Effector CD8-positive, alpha-beta T cell (primary cell): ENCODE results near the gene LNX1.

Experiments
- DNase-seq: peaks from one replicate; lab custom pipeline; 2025; lab: John Stamatoyannopoulos, UW

The LNX1 gene

DNA sequence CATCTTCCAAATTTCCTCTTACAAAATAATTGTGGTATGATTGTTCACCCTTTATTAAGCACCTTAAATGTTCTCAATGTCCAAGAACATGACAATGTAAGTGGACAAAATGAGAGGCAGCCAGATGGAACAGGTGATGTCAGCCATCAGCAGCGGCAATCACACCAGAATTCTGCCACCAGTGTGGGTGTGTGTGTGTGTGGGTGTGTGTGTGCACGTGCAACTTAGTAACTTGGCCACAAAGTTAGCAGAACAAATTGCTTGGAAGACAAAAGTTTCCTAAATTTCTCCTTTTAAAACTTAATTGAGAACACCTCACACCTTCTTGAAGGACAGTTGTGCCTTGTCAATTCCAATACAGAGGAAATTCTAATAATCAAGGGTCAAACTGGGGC, 18.7 kb downstream of the LNX1 start:
- DNase-seq = no peak

DNA sequence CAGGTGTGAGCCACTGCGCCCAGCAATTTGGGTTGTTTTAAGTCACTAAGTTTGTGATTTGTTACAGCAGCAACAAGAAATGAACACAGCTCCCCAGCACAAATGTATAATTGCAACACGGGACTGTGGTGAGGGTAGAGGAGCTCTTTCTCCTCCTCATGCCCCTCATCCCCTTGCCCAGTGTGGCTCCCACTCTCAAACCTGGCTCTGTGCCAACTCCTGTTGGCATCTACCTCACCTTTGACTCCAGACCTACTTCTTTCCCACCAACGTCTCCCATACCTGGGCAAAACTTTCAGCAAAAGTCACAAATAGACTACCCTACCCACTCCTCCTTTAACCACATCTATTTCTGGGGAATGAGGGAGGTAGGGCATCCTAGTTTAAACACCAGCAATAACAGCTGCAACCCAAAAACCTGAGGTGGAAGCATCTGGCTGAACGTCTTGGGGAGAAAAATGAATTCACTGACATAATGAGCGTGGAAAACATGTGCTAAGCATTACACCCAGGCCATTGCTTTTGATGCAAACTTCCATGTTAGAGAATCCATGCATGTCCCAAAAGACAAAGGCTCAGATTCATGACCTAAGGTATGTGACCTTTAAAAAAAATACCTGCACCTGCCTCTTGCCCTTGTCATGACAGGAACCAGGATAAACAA, 19.2 kb downstream of the LNX1 start:
- no peak for DNase-seq

DNA sequence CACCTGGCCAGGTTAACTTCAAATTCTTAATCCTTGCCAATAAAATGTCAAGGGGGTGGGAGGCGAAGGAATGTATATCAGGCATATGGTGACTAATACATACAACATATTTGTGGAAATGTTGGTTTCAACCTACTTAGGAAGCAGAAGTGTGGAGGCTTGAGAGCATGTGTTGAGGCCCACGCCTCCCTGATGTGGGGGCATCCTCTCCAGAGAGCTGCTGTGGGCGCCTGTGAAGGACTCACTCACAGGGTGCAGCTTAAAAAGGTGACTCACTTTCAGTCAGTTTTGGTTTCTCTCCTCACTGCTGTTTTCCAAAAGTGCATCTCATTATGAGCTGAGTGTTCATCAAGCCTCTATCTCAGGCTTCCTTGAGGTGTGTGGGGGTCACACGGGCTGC, 27.5 kb downstream of the LNX1 start:
- no peak for DNase-seq

DNA sequence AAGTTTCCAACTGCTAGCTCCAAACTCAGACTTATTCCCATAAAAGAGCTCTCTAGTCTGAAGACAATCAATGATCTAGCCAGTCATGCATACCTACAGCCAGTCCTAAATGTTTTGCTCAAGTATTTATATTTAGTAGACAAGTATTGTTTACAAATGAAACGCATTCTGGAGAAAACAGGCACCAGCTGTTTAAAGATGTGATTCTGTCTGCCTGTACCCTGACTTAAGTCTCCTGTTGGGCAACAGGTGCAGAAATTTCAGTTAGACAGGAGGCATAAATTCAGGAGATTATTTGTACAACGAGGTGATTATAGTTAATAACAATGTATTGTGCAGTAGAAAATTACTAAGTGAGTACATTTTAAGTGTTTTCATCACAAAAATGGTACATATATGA, 28.9 kb downstream of the LNX1 start:
- no peak for DNase-seq

DNA sequence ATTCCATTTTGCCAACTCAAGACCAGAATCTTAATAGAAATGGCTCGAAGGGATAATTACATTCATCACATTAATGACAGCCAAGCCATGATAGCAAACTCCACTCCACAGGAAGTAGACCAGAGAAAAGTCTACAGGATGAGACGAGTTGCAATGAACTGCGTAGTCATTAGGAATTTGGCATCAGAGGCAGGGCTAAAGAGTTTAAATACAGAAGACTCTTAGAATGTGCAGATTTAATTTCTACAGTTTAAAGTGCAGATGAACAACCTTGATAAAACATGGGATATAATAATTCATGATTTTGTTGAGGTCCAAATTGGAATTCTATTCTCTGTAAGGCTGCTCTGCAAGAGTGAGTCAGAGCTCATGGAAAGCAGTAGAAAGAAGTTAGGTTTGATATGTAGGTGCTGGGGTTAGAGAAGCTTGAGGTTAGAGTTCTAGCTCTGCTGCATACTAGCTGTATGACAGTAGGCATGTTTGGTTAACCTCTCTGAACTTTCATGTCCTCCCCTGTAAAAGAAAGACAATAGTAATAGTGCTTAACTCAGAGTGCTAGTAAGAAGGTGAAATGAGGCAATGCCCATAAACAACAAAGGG, 32.2 kb downstream of the LNX1 start:
- no peak for DNase-seq

DNA sequence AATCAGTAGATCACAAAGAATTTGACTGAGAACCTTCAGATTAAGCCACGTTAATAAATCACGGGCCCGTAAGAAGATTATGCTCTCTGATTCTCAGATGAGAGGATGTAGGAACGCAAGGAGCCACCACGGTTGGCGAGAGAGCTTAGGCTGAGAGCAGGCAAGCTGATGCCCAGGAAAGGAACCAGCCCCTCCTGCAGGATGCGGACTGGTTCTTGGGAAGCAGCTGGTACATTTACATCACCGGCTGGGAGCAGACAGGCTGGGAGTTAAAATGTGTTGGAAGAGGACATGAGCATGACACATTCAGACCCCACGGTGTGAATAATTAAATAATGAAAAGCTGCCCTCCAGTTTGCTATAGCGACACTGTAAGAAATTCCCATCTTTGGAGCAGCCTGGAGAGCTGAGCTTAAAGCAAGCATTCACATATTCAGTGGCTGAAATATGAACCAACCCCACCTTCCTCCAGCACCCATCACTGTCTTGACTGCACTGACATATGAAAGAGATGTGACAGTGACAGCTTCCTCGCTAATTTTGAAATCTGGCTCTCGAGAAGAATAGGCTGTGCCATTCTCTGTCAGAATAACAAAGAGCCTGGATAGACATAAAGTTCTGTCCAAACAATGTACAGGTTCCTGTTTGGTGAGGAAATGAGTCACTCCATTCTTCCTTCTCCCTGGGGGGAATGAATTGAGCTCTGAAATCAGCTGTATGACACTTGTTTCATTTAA, 33.1 kb downstream of the LNX1 start:
- DNase-seq = no peak

DNA sequence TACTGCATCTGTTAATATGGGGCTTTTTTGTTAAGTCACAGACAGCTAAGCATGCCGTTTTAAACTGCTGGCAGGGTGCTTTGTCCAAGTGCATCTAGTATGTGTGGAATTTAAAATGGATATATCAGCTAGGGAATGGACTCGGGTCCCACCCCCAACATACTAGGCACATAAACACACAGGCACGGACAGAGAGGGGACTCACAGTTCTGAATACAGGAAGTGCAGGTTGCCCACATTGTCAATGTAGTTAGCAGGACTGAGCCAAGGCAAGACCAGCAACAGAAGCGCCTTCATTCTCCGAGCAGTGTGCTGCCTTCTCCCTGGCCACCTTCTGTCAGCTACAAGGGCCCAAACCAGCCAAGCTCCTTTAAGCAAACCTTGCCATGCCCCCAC, 33.6 kb downstream of the LNX1 start:
- DNase-seq = no peak

DNA sequence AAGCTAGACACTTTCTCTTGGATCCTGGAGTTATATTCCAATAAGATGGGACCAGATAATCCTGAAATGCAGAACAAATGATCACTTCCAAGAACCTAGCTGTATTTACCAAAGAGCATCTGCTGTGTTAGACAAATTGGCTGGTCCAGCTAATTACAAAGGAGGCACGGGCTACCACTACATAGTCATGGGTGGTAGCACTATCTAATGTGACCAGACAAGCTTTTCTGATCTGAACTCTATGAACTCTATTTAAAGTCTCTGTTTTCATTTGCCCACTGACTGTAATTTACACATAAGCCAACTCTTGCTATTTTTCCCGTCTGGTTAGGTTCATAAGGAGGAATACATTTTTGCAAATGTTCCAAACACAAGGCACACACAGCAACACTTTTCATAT, 34.6 kb downstream of the LNX1 start:
- no peak for DNase-seq

DNA sequence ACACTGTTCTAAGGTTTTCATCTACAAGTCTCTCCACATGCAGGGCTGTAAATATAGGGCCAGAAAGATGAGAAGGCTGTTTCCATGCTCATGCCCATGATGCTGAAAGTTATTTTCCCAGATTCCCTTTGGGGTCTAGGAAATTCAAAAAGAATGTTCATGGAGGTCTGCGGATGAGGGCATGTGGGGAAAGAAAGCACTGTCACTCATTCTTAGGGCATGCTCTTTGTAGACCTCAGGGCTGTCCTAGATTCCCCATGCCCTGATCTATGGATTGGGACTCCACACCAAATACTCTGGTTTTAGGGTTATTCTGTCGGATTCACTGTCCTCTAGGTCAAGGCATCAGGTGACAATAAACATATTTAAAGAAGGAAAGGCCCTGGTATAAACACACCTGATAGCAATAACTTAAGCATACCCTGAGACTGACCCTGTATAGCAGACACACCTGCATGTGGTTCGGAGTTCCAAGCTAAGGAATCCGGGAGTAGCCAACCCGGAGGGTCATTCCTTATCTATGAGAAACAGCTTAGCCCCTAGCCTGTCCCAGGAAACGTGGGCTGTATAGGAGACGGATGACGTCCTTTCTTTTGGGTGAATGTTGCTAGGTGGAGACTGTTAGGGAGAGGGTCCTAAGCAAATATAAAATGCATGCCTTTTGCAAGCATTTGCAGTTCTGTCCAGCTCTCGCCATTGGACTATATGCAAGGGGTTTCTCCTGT, 37.6 kb downstream of the LNX1 start:
- DNase-seq = no peak

DNA sequence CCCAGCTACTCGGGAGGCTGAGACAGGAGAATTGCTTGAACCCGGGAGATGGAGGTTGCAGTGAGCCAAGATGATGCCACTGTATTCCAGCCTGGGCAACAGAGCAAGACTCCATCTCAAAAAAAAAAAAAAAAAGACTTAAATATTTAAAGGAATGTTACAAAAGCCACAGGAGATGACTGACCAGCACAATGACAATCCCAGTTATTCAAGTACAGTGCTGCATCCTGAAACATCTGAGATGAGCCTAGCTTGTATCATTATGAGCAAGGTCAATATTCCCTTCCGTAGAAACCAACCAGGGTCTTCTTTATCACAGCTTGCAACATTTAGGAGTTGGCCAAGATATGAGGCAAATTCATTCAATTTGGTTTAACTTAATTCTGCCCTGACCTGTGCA, 38.6 kb downstream of the LNX1 start:
- DNase-seq = no peak

DNA sequence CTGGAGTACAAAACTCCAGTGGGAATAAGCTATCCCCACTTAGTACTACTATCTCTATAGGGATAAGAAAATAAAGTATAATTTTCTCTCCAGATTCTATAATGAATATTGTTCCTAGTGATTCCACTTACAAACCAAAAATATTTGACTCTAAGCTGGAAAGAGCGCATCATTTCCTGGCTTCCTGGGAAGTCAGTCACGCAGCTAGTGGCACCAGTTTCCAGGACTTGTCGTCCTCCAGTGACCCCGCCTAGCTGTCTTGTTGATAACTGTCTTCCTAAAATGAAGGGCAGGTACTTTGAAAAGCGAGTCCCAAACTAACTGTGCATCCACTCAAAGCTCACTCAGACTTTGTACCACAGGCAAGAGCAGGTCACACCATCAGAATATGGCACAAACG, 39.3 kb downstream of the LNX1 start:
- no peak for DNase-seq

DNA sequence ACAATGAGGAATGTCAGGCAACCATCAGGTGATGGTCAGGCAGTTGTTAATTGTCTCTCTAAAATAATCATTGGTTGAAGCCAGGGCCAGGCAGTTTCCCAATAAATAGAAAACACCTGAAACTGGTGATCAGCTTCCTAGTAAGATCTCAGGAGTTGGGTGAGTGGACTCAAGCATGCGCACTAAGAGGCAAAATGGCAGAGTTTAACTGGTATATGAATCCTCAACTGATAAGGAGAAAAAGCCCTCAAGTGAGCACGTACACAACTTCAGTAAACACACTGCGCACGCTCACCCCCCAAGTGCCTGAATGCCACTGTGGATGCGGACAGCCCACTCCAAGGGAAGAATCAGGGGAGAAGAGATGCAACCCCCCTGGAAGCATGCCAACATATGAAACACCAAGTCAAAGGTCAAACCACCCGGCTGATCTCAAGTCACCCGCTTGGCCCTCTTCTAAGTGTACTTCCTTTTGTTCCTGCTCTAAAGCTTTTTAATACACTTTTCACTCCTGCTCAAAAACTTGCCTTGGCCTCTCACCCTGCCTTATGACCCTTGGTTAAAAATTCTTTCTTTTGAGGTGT, 39.9 kb downstream of the LNX1 start:
- no peak for DNase-seq

DNA sequence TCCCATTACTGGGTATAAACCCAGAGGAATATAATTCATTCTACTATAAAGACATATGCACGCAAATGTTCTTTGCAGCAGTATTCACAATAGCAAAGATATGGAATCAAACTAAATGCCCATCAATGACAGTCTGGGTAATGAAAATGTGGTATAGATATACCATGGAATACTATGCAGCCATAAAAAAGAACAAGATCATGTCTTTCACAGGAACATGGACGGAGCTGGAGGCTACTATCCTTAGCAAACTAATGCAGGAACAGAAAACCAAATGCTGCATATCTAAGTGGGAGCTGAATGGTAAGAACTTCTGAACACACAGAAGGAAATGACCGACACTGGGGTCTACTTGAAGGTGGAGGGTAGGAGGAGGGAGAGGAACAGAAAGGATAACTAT, 42.6 kb downstream of the LNX1 start:
- DNase-seq = no peak

DNA sequence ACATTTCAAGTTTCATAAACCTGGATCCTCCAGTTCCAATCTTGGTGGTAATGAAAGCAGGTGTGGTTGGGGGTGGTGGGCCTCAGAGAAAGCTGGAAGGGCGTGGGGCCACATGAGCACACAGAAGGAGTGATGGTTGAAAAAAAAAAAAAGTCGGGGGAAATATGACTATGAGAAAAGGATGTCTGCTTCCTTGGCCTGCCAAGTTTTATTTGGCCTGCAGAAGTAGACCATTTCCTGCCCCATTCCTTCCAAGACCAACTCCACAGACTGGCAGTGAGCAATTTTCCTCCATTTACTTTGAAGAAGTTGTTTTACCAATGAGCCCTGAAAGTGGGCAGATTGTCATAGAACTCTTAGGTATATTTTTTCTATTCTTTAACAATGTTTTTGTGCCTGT, 43.3 kb downstream of the LNX1 start:
- DNase-seq = no peak

DNA sequence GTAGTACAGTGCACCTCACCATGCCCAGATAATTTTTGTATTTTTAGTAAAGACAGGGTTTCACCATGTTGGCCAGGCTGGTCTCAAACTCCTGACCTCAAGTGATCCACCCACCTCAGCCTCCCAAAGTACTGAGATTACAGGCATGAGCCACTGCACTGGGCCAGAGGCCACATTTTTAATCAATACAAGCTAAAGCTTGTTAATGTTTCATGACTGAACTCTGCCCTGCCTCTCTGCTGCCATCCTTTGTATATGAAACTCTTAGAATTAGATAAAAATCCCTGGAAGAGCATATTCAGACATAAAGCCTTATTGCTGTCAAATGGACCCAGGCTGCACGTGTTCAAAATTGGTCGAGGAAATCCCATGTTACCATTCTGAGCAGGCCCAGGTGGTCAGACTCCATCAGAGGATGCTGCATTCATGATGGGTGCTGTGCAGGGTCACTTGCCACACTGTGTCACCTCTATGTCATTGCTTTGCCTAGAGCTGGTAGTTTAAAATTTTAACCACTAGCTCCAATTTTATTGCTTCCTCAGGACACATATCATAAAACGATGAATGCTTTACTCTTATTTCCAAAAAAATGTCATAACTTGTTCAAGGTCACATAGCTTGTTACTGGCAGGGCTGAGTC, 45.2 kb downstream of the LNX1 start:
- no peak for DNase-seq

DNA sequence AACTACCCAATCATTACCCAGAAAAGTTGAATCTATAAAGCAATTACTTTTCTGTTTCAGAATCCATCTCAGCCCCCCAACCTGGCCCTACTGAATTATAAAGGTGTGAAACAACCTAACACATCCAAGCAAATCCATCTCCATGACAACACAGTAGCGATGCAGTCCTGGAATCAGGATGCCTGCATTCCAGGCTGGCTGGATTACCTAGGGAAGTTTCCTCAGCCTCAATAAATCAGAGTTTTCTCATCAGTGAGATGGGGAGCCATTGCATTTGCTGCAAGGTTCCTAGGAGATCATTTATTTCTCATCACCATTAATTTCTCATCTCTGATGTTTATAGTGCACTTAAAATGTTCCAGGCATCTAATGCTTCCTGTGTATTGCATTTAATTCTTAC, 46.0 kb downstream of the LNX1 start:
- DNase-seq = no peak

DNA sequence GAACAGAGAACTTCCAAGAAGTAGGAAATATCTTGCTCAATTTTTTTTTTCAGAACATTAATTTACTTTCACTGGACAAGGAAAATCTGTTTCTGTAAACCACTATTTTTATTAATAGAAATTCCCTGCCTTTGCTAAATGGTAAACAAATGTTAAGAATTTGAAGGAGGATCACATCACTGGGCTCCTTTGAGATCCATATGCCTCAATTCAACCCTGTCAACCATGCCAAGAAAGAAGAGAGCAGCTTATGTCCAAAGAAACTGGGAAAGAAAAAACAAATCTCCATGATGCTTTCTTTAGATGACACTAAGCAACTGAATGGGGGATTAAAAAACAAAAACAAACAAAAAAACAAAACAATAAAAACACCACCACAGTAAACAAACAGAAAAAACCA, 47.7 kb downstream of the LNX1 start:
- DNase-seq = no peak

DNA sequence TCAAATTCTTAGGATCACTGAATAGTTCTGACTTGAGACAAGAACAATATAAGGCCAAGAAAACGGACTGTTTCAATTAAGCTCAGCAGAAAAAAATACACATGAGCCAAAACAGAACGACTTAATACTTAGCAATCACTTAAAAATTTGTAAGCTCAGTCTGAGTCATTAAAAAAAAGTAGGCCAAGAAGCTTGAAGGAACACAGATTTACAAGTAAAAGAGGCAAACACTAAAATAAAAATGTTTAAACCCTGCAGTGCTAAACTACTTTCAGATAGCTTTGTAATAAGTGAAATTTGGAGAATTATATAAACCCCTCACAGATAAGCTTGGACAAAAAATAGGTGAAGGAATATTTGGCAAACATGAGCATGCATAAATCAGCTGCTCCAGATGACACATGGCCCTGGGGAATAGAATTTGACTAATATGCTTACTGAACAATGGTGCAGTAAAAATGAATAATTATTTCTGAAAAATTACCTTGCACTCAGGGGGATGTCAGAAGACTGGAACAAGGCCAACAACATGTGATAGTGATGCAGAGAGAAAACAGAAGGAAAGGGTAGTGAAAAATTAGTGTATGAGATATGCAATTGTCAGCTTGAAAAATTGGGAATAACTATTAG, 49.6 kb downstream of the LNX1 start:
- no peak for DNase-seq

DNA sequence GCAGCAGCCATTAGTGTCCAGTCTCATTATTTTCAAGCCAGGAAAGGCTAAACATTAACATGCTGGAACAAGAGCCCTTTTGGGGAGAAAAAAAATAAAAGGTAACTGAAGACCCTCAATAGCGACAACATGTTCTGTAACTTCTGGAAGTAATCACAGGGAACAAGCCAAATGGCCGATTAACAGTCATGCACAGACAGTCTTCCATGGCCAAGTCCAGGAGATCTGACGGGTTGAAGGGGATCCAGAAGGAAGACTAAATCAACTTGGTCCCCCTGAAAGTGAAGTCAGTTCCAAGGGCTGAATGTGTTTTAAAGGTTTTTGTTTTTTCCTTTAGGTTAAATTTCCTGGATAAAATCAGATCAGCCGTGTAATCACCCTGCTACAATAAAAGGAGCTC, 52.5 kb downstream of the LNX1 start:
- DNase-seq = no peak

DNA sequence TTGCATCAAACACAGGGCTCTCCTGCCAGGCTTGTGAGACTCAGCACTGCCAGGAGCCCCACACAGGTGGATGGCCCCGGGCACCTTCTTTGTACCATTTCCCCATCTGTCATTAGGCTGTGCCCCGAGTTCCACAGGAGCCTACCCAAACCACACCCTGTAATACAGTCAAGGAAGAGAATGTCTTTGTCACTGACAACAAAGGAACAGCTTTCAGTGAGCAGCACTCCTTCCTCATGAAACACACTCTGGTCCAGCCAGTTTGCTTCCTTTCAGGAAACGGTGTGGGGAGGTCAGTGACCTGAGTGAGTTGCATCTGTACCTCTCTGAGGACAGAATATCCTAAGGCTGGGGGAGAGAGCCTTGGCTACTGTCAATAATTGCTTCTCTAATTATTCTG, 53.7 kb downstream of the LNX1 start:
- DNase-seq = no peak

DNA sequence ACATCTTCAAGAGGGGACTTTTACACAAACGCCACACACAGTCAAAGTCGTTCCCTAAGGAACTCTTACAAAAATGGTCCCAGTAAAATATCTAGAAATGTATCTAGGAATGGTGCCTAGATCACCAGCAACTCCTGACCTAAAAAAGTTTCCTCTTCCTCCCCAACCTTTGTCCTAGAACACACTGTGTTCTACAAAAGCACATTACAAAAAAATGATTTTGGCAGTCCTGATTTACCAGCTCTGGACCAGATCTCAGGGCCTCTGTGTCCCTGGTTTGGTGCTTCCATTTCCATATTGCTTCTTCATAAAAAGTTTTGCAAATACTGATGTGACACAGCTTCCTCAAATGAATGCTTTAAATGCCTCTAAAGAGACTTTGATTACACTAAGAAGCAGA, 55.0 kb downstream of the LNX1 start:
- DNase-seq = no peak

DNA sequence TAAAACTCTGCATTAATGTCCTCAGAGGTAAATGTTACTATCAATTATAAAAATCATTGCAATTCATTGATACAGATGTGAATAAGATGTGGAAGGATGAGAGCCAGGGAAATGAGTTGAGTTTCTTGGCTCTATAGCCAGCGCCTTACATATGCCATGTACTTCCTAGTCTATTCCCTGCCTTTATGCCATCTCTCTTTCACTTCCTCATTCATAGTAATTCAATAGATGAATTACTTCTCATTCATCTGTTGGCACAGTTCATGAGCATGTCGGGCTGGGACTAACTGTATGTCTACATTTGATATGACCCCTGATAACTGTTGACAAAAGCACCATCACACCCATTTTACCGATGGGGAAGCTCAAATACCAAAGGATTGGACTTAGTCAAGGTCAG, 55.7 kb downstream of the LNX1 start:
- no peak for DNase-seq
